GM19239 (cell line): ENCODE measurements around the gene KRT78.
A peak's percentile ranks its signal among the peaks of the same experiment; 100 is the strongest.
"Not testable (repeated sequence)": the region's sequence is repeated elsewhere in the genome, so short reads cannot be mapped to it uniquely, and the experiment has no call there.

Source experiments
- DNase-seq: peaks from one replicate; pipeline ENCODE4 v3.0.0; 2011; ENCODE audit warnings: low spot score; ENCODE audit not compliant: insufficient read length
- FAIRE-seq: peaks from 2 replicates; lab custom pipeline; 2011; peaks lifted over from hg19 to GRCh38; lab: Jason Lieb, UNC

The KRT78 gene

DNA sequence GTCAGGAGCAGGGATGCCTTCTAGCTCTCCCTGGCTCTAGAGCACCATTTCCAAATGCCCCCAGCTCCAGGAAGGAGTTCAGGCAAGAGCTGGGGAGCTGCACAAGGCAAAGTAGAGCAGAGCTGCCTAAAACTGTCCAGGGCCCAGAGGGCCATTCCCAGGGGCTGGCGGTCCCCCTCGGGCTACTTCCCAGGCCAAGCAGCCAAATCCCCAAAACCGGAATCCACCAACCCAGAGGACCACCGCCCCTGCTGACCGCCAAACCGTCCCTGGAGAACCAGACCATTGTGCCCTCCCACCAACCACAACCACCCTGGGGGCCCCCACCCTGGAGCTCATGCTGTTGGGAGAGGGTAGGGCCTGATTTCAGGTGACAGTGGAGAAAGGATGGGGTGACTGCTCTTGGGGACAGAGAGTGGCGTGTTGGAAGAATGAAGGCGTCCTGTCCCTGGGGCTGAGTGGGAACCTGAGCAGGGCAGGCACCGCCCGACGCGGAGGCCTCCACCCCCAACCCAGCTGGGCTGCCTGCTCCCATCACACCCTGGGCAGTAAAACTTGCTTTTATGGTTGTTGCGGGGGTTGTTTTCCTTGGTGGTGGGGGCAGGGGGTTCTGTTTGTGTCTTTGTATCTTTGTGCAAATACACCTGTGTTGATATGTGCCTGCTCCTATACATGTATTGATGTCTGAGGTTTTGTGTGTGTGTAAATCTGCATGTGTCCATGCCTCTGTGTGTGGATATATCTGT, 24.0 kb upstream of the KRT78 start:
- no peak for DNase-seq
- no peak for FAIRE-seq

DNA sequence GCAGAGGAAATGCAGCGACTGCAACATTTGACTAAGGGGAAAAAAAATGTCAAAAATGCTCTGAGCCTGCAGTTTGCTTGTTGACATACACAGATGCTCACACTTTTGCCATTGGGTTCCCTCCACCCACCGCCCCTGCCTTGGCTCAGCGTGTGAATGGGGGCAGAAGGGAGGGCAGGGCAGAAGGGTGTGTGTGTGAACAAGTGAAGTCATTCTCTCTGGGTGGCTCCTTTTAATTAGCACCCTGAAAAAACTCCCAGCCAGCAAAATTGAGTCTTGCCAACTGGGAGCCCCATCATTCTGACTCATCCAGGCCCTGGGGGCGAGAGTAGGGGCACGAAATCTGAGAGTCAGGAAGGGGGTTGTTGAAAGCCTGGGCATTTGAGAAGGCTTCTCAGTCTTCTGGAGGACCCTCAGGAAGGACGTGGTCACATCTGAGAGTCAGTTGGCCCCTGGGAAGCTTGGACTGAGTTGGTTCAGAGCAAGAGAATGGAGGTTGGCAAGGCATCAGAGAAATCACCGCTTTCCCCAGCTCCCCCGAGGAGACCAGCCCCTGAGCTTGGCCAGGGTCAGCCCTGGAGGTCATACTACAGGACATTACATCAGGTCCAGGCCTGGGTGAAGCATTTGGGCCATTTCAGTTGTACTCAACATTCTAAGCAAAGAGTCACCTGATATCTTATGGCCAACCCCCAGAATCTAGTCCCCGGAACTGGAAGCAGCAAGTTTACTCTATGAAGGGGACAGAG, 22.7 kb upstream of the KRT78 start:
- DNase-seq = no peak
- FAIRE-seq = no peak

DNA sequence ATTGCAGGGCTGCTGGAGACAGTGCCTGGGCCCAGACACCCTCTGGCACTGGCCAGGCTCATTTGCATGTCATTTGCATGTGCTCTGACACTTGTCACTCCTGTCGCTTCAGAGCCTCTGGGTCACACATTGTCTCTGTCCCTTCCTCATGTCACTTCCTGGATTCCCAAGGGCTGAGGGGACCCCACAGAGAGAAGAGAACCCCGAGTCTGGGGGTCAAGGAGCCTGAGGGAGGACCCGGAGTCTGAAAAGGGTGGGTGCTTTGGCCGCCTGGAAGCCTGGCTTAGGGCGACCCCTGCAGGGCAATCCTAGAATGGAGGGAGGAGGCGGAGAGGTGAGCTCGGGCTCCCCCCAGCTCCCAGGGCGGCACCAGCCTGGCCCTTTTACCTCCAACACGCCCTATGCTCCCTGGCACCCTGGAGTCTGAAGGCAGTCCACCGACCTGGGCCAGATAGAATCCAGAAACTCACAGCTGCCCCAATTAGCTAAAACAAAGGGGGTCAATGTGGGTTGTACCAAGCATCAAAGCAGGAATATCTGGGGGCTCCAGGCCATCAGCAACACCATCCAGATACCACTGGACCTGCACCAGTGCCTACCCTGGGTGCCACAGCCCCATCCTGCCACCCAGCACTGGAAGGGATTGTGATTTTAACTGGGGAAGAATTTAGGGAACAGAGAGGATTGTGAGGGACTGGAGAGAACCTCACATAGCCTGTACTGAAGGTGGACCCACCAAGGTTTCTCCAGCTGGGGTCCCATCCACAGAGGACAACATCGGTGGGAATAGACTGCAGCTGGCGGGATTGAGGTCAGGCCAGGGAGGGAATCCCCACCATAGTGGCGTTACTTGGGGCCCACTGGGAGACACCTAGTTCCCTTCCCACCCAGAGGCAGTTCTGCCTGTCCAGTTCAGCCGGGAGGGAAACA, 21.8 kb upstream of the KRT78 start:
- FAIRE-seq (no peak), DNase-seq (peak; percentile 72)

DNA sequence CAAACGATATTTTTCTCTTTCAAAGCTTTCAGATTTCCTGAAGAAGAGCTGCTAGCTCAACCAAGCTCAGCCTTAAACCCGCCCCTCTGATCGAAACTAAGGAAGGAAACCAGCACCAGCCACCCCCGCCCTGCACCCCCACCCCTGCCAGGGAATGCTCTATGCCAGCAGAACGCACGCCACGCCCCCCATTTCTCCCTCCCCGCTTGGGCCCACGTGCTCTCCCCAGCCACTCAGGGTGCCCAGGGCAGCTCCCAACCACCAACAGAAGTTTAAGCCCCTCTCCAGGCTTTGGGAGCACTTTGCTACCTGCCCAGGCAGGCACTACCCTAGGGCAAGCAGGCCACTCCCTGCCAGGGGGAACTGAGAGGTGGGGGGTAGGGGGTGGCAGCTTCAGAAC, 18.8 kb upstream of the KRT78 start:
- FAIRE-seq (no peak), DNase-seq (no peak)

DNA sequence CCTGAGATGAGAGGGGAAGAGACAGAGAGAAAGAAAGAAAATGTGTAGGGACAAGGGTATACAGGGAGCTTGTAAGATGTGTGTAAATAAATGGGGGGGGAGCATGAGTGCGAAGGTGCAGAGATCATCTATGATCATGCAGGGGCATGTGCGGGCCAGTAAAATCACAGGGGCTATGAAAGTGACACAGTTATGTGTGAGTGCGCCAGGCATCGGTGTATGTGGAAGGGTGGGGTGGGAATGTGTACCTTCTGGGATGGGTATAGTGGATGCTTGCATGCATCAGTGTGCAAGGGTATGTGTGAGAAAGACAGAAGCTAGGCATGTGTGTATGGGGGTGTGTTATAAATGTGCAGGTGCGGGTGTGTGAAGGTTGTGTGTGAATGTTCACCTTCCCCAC, 18.4 kb upstream of the KRT78 start:
- DNase-seq = no peak
- FAIRE-seq = no peak

DNA sequence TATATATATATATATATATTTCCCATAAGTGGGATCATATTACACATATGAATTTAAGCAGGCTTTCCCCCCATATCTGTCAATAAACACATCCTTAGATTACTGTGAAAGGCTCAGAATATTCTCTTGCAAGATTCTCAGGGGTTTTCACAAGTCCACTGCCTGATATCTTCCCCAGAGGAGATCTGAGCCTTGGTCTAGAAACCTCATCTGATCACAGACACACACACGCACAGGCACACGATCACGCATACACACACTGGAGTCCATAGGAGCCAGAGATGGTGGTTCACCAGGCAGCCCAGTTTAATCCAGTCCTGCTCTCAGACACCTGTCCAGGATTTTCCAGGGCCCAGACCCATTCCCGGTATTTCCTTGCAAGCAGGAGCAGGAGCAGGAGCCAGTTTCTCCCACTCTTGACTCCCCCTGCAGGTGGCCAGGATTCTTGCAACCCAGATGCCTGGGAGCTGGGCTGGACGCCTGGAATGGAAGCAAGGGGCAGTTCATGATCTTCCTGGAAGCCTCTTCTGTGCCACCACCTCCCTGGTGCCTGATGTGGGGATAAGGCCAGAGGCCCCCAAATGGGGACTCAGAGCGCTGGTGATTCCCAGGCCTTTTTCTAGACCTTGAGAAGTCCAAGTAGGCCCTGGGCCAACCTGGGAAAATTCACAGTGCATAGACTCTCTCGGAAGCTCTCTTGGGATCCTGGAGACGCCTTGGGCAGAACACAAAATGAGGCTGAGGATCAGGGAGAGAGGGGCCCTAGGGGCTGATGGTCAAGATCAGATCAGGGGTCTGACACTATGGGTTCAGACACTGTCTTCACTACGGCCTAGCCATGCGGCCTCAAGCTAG, 16.5 kb upstream of the KRT78 start:
- FAIRE-seq = no peak
- DNase-seq = no peak

DNA sequence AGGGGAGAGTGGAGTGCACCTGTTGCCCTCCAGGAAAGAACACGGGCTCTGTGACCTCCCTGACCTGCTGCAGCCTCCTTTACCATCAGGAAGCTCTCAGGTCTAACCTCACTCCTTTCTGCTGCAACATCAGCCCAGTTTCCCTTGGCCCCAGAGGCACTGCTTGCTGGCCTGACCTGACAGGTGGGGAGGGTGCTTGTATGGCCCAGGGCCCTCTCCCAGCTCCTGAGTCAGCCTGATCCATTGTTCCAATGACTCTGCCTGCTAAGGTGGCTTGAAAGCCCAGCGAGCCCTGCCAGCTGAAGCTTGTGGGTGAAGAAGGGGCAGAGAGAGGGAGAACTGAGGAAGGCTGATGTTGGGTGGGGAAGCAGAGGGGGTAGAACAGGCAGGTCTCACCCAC, 13.2 kb upstream of the KRT78 start:
- DNase-seq (no peak), FAIRE-seq (no peak)

DNA sequence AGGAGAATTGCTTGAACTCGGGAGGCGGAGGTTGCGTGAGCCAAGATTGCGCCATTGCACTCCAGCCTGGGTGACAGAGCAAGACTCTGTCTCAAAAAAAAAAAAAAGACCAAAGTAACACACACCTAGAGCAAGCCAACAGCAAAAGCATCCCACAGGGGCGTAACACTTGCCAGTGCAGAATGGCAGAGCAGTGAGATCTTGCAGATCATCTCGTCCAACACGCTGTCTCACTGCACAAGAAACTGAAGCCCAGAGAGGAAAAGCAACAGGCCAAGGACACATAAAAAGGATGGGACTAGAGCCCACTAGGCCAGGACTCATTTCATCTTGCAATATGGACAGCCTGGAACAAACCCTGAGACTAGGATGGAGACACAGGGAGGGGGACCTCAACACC, 12.7 kb upstream of the KRT78 start:
- FAIRE-seq (no peak), DNase-seq (no peak)

DNA sequence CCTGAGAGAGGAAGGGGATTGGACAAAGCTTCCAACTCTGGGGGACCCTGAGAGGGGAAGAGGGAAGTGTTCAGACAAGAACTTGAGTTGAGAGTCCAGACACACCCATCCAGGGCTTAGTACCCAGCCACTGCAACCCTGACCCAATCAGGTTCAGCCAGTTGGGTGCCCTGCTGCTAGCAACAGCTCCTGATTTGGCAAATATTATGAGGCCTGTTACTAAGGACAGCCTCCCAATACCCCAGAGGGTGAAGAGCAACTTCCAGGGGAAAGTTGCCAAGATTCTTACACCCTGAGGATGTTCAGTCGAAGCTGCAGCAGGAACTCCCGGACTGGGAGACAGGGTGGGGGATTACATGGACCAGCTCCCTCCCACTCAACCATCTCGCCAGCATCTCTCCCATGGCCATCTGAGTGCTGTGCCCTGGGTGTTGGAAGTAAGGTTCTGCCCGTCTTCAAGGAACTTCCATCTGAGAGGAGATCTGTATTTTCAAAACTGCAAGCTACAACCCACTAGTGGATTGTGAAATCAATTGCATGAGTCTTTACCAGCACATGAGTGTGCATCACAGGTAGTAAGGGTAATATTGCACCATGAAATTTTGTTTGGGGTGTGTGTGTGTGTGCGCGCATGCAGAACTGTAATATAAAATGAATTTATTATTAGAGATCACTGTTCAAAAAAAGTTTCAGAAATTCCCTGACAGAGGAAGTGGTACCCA, 11.5 kb upstream of the KRT78 start:
- FAIRE-seq (no peak), DNase-seq (no peak)

DNA sequence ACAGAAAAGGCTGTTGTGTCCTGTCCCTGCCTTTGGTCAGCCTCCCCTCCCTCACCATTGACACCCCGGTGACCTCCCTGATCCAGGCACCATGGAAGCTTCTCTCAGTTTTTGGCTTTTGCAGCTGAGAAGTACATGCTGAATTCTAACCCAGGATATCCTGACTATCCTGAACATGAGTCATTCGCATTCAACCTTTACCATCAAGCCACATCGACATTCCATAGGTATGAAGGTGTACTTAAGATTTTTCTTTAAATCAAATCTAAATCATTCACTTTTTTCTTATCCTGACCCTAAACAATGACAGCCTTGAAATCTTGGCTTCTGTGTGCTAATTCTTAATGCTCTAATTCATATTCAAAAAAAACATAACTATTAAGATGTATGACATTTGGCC, 8.7 kb upstream of the KRT78 start:
- FAIRE-seq (no peak), DNase-seq (no peak)

DNA sequence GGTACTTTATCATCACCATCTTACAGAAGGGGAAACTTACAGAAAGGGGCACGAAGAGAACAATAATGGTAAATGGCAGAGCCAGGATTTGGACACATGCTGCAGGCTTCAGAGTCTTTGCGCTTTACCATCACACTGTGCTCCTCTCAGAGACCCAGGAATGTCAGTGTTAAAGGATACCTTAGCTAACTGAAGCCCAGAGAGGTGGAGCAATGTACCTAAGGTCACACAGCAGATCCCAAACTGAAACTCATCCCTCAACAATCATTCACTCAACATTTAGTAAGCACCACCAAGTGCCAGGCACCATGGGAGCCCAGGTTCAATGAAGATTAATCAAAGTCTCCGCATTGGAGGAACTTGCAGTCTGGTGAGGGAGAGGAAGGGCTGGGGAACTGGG, 8.0 kb upstream of the KRT78 start:
- DNase-seq = no peak
- no peak for FAIRE-seq

DNA sequence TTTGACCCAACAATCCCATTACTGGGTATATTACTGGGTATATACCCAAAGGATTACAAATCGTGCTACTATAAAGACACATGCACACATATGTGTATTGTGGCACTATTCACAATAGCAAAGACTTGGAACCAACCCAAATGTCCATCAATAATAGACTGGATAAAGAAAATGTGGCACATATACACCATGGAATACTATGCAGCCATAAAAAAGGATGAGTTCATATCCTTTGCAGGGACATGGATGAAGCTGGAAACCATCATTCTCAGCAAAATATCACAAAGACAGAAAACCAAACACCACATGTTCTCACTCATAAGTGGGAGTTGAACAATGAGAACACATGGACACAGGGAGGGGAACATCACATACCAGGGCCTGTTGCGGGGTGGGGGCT, 7.3 kb upstream of the KRT78 start:
- FAIRE-seq, DNase-seq: not testable (repeated sequence)

DNA sequence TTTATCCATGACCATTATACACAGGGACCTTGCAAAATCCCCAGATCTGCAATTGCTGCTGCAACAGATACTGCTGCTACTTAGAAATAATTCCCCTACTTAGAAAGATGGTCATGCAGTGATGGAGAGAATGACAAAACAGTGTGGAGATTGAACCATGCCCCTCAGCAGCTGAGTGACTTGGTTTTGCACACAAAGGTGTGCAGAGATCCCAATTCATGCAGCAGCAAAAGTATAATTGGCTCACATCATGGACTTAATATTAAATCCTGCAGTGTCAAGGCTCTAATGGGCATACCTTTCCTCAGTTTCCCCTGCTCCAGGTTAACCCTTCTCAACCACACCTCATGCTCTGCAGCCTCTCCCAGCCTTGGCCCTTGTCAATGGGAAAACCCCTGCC, 3.0 kb upstream of the KRT78 start:
- DNase-seq (no peak), FAIRE-seq (no peak)

DNA sequence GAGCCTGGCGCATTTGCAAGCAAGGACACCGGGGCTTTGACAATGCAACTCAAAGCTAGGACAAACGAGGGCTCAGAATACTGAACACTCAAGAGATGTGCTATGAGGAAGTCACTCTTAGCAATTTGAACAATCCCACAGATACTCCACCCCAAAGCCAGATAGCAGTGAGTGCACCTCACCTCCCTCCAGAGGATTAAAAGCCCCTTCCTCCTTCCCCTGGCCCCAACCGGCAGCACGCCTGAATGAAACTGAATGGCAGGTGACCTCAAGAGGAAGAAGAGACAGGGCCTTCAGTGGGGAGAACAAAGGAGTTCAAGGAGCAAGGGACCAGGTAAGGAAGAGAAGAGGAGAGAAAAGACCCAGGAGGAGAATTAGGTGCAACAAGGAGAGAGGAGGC, 1.9 kb upstream of the KRT78 start:
- DNase-seq = no peak
- FAIRE-seq = no peak

DNA sequence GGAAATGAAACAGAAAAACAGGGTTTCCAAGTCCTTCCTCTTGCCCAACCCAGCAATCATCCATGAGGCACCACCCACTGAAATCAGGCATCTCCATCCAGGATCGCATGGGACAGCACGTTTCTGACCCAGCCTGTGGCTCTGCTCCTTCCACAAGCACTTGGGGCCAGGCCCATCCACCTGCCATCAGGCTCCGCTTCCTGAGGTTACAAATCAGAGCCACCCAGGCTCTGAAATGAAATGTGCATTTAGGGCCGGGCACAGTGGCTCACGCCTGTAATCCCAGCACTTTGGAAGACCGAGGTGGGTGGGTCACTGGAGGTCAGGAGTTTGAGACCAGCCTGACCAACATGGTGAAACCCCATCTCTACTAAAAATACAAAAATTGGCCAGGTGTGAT, 717 bp upstream of the KRT78 start:
- no peak for DNase-seq
- no peak for FAIRE-seq

DNA sequence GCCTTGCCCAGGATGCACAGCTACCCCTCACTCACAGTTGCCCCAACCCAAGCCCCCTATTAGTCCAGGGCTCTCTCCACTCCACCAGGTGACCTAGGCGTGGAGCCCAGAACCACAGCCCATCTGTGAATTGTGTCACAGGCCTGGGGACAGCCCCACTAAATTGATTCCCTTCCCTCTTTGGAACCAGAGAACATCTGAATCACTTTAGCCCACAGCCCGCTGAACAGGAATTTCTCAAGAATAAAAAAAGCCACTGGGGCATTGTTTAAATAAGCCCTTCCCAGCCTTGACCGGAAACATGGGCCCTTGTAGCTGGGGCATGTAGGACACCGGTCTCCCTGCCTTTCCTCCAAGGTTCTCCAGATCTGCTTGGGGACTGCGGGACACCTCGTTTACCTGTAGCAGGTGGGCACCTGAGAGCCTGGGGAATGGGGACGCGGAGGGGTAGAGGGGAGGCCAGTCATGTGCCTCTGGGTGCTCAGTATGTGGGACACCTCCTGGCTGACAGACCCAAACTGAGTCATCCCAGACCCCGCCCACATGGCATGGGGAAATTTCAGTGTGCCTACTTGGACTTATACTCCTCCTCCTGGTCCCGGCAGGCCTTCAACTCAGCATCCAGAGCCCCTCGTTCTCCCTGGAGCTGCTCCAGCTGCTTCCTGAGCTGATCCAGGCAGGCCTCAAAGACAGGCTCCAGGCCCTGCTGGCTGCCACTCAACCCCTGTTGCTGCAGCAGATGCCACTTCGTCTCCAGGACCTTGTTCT, 1.3 kb downstream of the KRT78 start:
- no peak for FAIRE-seq
- no peak for DNase-seq

DNA sequence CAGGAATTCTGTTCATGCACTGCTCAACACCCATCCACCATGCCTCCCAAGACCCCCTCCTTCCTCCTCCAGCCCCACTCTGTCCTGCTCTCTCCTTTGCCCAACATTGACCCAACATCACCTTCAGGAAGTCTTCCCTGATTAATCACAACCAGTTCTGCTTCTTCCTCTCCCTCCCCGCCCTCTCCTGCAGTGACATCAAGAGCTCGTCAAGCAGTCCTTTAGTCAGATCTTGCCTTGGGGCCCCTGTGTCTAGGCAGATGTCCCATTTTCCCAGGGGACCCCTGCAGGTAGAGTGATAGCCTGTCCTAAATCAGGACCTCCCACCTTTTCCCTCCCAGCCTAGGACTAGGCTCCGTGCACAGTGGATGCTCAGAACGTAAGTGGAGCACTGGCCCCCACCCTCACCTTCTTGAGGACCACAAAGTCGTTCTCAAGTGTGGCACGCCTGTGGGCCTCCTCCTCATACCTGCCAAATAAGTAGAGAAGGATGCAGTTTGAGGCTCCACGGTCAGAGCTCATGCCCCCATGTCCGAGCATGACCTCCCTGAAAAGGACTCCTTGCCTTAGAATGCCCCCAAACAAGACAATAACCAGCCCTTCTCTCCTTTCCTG, 2.3 kb downstream of the KRT78 start:
- no peak for DNase-seq
- no peak for FAIRE-seq

DNA sequence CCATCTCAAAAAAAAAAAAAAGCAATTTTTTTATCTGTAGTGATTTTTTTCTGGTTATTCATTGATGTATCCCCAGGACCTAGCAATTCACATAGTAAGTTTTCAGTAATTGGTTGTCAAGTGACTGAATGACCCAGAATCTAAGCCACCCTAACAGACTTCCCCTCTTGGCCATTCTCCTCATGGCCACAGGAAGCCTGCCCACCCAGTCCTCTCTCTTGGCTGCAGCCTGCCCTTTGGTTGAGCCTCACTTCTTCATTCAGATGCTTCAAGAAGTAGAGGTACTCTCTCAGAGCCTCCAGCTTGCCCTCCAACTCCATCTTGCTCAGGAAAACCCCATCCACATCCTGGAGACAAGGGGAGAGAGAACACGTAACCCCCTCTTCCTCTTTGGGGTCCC, 2.8 kb downstream of the KRT78 start:
- FAIRE-seq (no peak), DNase-seq (no peak)
